ENCODE measurements around the gene MYO1G.

Gene MYO1G

DNA sequence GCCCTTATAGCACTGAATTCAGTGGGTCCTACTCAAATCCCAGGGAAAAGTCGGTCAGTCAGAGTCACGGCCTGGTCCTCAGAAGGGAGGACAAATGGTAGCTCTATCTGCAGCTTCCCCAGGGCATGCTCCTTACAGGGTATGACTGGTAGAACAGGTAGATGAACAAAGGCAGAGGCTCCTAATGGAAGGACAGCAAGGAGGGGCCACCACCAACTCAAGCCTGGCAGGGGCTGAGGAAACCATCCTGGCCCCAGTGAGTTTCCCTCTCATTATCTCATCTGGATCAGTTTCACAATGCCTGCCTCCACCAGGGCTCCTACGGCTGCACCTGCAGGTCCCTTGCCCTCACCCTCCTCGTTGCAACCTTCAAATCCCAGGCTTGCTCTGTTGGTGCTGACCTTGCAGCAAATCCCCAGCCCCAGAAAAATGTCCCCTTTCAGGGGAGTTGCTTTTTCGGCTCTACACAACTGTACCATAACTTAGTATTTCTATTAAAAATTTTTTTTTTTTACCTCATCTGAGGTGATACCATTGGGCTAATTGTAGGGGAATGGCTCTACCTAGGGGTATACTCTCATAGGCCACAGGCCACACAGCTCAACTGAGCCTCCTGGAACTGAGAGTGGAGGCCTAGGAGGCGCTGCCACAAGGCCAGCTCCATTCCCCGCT lies 2.4 kb upstream of the MYO1G start:
- DNase-seq (ENCODE audit: low read depth, low spot score): peak; percentile 42

DNA sequence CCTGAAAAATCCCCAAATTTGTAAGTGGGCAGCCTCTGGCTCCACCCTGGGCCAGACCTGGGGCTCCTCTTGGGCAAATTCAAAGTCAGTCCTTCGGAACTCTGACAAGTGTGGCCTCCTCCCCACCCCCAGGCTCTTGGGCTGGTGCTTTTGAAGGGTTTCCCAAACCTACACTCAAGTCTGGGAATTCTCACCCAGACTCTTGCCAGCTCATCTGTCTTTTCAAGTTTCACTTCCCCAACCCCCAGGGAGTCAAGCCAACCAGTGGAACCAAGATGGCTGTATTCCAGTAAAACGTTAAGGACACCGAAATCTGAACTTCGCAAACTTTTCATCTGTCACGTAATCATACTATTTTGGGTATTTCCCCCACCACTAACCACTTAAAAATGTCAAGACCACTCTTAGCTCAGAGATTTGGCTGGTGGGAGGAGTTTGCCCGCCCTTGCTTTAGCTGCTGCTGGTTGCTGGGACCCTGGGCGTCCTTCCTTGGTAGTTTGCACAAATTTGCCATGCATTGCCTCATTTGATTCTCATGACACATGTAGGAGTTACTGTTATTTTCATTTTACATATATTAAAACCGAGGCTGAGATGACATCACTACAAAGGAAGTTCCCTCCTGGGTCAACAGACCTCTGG lies 1.7 kb upstream of the MYO1G start:
- DNase-seq (ENCODE audit: low read depth, low spot score): peak; percentile 35

- DNase-seq (ENCODE audit: low read depth, low spot score): peak; percentile 65
Measured at GRCh38 chr7:44979481-44980392, 922 bp upstream of the MYO1G start.

DNA sequence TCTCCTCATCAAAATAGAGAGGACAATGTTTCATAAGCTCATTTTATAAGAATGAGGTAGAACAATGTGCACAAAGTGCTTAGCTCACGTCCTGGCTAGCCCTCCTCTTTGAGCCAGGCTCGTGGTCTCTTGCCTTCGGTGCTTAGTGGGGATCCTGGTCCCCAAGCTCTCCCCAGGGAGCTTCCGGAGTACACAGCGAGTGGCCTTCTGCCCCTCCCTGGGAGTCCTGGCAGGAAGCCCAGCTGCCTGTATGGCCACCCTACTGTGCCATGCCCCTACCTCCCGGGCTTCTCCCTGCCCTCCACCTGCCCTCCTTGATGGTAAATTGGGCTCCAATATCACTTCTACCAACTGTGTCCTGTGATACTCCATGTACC lies 868 bp downstream of the MYO1G start:
- DNase-seq (ENCODE audit: low read depth, low spot score): no peak

GRCh38 chr7:44977304-44977958 lies 1.4 kb downstream of the MYO1G start:
- no peak for DNase-seq (ENCODE audit: low read depth, low spot score)

DNA sequence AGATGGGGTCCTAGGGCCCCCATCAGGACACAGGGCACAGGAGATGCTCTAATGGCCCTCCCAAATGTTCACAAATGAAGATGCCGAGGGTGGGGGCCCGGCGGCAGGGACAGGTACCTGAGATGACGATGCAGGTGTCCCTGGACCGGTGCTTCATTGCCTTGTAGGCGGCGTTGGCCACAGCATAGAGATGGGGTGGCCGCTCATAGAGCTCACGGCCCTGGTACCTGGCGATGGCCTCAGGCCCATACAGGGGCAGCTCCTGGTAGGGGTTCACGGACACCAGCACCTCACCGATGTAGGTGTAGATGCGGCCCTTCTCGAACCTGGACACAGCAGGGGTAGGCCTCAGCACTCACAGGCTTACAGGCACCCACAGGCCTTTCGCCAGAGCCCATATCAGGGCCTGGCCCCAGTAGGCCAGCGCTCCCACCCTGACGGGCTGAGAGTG lies 2.0 kb downstream of the MYO1G start:
- DNase-seq (ENCODE audit: low read depth, low spot score): no peak

- DNase-seq (ENCODE audit: low read depth, low spot score): no peak
Measured at GRCh38 chr7:44976040-44976745, 2.6 kb downstream of the MYO1G start.

DNA sequence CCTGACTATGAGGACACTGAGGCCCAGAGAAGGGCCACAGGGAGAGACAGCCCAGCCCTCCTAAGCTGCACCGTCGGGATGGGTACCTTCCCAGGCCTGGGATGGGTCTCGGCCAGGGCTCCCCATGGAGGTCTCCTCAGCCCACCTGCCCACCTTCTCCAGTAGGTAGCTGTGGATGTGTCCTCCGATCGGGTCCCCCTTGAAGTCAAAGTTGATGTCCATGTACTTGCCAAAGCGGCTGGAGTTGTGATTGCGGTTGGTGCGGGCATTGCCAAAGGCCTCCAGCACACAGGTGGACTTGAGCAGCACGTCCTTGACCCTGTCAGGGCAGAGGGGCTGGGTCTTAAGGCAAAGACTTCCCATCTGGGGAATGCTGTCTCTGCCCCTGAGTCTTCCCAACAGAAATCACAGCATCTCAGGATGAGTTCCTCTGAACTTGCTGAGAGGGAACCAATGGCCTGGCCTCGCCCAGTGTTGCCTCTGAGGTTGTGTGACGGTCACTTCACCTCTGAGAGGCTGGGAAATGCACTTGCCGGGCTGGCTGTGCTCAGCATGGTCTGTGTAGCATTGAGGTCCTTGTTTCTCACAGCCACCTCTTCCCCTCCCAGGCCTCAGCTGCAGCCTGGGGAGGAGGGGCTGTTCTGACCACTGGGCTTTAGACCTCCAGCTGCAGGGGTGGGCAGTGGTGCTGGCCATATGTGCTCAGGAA lies 3.3 kb downstream of the MYO1G start:
- no peak for DNase-seq (ENCODE audit: low read depth, low spot score)

- DNase-seq (ENCODE audit: low read depth, low spot score): no peak
Measured at GRCh38 chr7:44974549-44974948, 4.3 kb downstream of the MYO1G start.

DNA sequence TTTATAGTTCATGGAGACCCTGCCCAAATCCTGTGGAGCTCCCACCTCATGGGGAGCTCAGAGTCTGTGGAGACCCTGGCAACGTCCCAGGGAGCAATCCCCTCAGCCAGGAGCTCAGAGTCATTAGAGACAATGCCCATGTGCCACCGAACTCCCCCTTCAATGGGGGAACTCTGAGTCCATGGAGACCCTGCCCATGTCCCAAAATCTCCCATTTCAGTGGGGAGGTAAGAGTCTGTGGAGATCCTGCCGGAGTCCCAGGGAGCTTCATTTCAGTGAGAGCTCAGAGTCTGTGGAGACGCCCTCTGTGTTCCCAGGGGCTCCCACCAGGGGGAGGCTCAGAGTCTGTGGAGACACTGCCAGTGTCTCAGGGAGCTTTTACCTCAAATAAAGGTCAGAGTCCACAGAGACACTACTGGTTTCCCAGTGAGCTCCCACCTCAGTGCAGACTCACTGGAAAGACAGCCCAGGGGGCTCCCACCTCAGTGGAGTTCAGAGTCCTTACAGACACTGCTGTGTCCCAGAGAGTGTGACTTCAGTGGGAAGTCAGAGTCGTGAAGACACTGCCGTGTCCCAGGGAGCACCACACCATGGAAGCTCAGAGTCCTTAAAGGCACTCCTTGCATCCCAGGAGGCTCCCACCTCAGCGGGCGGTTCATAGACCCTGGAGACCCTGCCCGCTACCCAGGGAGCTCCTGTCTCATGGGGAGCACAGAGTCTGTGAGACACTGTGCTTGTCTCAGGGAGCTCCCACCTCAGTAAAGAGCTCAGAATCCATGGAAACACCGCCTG lies 5.0 kb downstream of the MYO1G start:
- DNase-seq (ENCODE audit: low read depth, low spot score): peak; percentile 49

- no peak for DNase-seq (ENCODE audit: low read depth, low spot score)
Measured at GRCh38 chr7:44972562-44972961, 6.3 kb downstream of the MYO1G start.

DNA sequence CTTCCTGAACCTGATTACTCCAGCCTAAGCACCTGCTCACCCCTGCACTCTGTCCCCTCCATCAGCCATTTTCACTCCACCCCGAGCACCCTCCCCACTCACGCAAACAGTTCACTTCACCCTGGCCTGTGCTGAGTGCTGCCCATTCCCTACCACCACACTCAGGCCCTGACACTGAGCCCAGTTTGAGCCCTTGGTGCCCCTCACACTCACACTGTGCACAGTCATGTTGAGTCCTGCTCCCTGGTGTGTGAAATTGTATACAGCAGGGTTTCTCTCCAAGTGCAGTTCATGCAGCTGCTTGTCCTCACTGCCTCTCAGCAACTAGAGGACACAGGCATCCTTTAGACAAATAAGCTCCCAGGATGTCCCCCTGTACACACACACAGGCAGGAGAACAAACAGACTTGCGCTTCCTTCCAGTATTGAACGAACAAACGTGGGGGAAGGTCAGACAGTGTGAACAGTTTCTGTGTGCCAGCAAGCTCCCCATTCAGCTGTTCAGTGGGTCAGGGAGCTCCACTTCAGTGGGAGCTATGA lies 6.8 kb downstream of the MYO1G start:
- no peak for DNase-seq (ENCODE audit: low read depth, low spot score)

- no peak for DNase-seq (ENCODE audit: low read depth, low spot score)
Measured at GRCh38 chr7:44971188-44971901, 7.5 kb downstream of the MYO1G start.

DNA sequence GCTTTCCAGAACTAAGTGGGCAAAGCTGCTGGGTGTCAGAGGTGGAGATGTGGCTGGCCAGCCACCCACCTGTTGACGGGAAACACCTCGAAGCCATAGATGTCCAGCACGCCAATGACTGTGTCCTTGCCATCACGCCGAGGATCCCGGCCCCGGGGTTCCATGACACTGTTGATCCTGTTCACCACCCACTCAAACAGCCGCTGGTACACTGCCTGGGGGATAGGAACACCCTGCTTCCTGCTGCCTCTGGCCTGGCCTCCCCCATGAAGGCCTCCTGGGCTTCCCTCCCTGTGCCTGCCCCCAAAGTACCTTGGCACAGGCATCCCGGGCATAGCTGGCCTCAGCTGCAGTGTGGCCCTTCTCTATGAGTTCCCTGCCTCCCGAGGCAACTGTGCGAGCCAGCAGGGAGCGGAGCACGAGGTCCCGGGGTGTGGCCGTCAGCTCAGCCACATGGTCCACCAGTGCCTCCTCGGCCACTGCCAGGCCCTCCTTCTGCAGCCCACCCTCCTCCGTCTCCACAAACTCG lies 8.2 kb downstream of the MYO1G start:
- DNase-seq (ENCODE audit: low read depth, low spot score): no peak

DNA sequence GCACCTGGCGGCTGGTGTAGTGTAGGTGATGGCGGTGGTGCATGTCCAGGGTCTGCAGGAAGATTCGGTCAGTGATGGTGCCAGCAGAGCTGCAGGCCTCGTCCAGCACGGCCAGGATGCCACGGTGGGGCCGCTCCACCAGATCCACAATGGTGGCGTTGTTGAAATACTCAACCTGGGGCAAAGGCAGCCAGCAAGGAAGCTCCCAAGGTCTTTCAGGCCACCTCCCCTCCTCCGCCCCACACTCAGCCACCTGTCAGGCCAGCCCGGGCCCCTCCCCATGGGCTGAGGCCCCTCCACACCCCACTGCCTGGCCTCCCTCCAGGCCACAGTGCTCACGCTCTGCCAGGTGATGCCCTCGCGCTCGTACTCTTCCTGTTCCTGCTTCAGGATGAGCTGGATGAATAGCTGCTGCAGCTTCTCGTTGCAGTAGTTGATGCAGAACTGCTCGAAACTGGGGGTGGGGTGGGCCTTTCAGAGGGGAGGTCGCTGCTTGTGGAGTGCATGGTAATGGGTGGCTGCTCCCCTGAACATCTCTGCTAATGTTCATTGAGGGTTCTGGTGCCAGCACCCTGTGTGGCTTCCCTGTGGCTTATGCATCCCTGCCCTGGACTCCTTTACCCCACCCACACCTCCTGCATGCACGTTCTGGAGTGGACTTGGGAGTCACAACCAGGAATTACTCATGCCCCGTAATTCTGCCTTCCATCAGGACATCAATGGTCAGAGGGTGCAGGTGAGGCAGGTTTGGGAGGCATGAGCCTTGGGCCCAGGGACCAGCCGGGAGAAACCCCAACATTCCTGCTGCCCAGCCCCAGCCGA lies 8.9 kb downstream of the MYO1G start:
- DNase-seq (ENCODE audit: low read depth, low spot score): no peak

DNA sequence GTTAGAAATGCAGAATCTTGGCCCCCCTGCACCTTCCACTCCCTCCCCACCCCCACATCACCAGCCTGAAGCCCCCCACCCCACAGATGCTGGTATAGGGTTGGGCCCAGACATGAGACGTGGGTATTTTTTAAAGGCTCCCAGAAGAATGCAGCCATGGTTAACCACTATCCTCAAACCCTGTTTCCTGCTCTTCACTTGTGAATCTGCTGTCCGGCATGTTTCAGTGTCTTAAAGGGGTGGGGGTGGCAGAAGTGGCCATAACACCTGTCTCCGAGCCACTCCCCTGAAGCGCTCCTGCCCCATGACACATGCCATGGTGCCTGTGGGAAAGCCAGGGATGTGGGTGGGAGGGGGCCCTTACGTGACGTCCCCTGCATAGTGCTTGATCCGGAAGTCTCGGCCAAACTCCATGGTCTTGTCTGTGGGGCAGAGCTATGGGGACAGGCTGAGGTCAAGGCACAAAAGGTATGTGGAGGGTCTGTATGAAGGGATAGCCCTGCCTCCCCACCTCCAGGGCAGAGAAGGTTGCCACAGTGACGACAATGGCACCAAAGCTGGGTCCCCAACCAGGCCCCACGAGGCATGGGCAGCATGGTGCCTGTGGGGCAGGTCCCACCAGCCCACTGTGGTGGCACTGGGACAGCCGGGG lies 9.6 kb downstream of the MYO1G start:
- no peak for DNase-seq (ENCODE audit: low read depth, low spot score)
